Gastrocnemius medialis (tissue), 4 donors: Measurements from ENCODE around the gene RUNDC3A. TPM values are rescaled to one million over a fixed set of nuclear protein-coding genes. Genes with fewer than 3 reads are reported as not detected.

Experiments
- ATAC-seq, 2 donors: fragments of 150-250 bp; one replicate each; pipeline ENCODE4 v1.9.1; 2016
- DNase-seq, 2 donors: peaks; one replicate each; pipeline ENCODE4 v3.0.0-alpha.2; 2019
- H3K27ac ChIP-seq, 4 donors: fragments of 200-600 bp; sonication (generic); 1 replicate in 1 of 4; 2 replicates in 3 of 4; pipeline ENCODE4 v1.5.1; 2016 to 2018; ENCODE audit warnings: mild to moderate bottlenecking in 2 of 4, moderate library complexity in 1 of 4
- H3K27me3 ChIP-seq, 3 donors: fragments of 200-600 bp; sonication (generic) in 2 of 3; 1 replicate in 1 of 3; 2 replicates in 2 of 3; pipeline versions ENCODE4 v1.5.1 to v1.6.0; 2016 to 2019; ENCODE audit warnings: mild to moderate bottlenecking in 1 of 3, moderate library complexity in 1 of 3
- H3K36me3 ChIP-seq, 2 donors: fragments of 200-600 bp; sonication (generic) in 1 of 2; one replicate each; pipeline ENCODE4 v1.5.1; 2017 to 2018
- H3K4me1 ChIP-seq, 2 donors: fragments of 200-600 bp; sonication (generic) in 1 of 2; one replicate each; pipeline ENCODE4 v1.5.1; 2016 to 2017; ENCODE audit warnings: mild to moderate bottlenecking in 2 of 2
- H3K4me3 ChIP-seq, 4 donors: fragments of 200-600 bp; sonication (generic) in 3 of 4; 1 replicate in 1 of 4; 2 replicates in 3 of 4; pipeline ENCODE4 v1.5.1; 2016 to 2019; ENCODE audit warnings: mild to moderate bottlenecking in 2 of 4
- H3K9me3 ChIP-seq, 3 donors: fragments of 200-600 bp; sonication (generic) in 2 of 3; 1 replicate in 1 of 3; 2 replicates in 2 of 3; pipeline ENCODE4 v1.5.1; 2016 to 2019
- CTCF ChIP-seq, 5 experiments: fragments of 450-650 bp in 3 of 5; fragments of 200-600 bp in 2 of 5; sonication (generic) in 2 of 5; IDR thresholded peaks in 4 of 5; conservative IDR thresholded peaks in 1 of 5; 1 replicate in 4 of 5; 2 replicates in 1 of 5; pipeline ENCODE4 v1.5.1; 2016 to 2019; ENCODE audit warnings: antibody characterized with exemption in 5 of 5, mild to moderate bottlenecking in 3 of 5, moderate library complexity in 3 of 5
- POLR2A ChIP-seq, 2 donors: fragments of 450-650 bp; IDR thresholded peaks; one replicate each; pipeline ENCODE4 v1.6.1; 2017; ENCODE audit warnings: antibody characterized with exemption in 2 of 2, mild to moderate bottlenecking in 2 of 2, moderate library complexity in 2 of 2
- in situ Hi-C, 4 donors: fragments of 200-750 bp; cut with MboI; loops; one replicate each; pipeline versions ENCODE4 v1.15.0 to v1.8.0; 2017; ENCODE audit warnings: low sequenced_read_pairs in 4 of 4
- intact Hi-C: fragments of 100-400 bp; cut with DNase I; formaldehyde crosslinking; loops from one replicate; pipeline ENCODE4 v1.15.1; 2023; ENCODE audit warnings: low total_unique reads
- total RNA-seq, 4 donors: library from RNA; depleted of rRNA; stranded (reverse); fragments of >200 nt; gene quantifications; one replicate each; pipeline versions ENCODE4 v1.1.0 to v1.2.3, GENCODE V29; 2016

The RUNDC3A gene
- total RNA-seq, 4 donors from 2014 or later = not detected

- in situ Hi-C loops = no loop called here
- H3K9me3 ChIP-seq = no peaks in the 10 kb centered on the region
Observed at GRCh38 chr17:44293509-44294226, 14.7 kb upstream of the RUNDC3A start.

GRCh38 chr17:44297975-44298374 is 10.4 kb upstream of the RUNDC3A start:
- H3K27ac ChIP-seq = no peak overlapping the region
- no peaks in the 10 kb centered on the region for H3K36me3 ChIP-seq
- TF ChIP-seq POLR2A (IDR thresholded peaks at IDR 0.05) (no peak), CTCF (IDR thresholded peaks at IDR 0.05 in 4 of 5, conservative IDR thresholded peaks at IDR 0.05 in 1 of 5) (no peak)
- in situ Hi-C loops = no loop called here
- no peaks in the 10 kb centered on the region for H3K9me3 ChIP-seq
- intact Hi-C loops = loop anchor here (2.0 kb wide), 1 partner anchor 45 kb away; no protein-coding TSS in a partner anchor
- peaks cover 0 to 3% (median 0%) of the 10 kb centered on the region in 3 donors for H3K27me3 ChIP-seq
- DNase-seq (no peak), ATAC-seq (no peak)
- no peaks in the 10 kb centered on the region for H3K4me1 ChIP-seq
- H3K4me3 ChIP-seq = no peak overlapping the region

More at GRCh38 chr17:44293509-44294226, 14.7 kb upstream of the RUNDC3A start:
- TF ChIP-seq POLR2A (IDR thresholded peaks at IDR 0.05) = no peak
- no peak for TF ChIP-seq CTCF (IDR thresholded peaks at IDR 0.05 in 4 of 5, conservative IDR thresholded peaks at IDR 0.05 in 1 of 5)
- Histone ChIP-seq H3K27me3 (no peaks in the 10 kb centered on the region), H3K4me3 (no peak overlapping the region), H3K27ac (no peak overlapping the region), H3K36me3 (no peaks in the 10 kb centered on the region), H3K4me1 (no peaks in the 10 kb centered on the region)
- DNase-seq (no peak), ATAC-seq (no peak)
- intact Hi-C loops = no loop called here

- no peak overlapping the region for H3K27ac ChIP-seq
- H3K9me3 ChIP-seq = no peaks in the 10 kb centered on the region
- peaks cover 7 to 18% of the 10 kb centered on the region in 2 donors for H3K4me1 ChIP-seq
- in situ Hi-C loops (no loop called here), intact Hi-C loops (no loop called here)
- H3K36me3 ChIP-seq = no peaks in the 10 kb centered on the region
- no peak for TF ChIP-seq CTCF (IDR thresholded peaks at IDR 0.05 in 4 of 5, conservative IDR thresholded peaks at IDR 0.05 in 1 of 5)
- TF ChIP-seq POLR2A (IDR thresholded peaks at IDR 0.05) = no peak
- H3K4me3 ChIP-seq = no peak overlapping the region
- DNase-seq (no peak), ATAC-seq (no peak)
- peaks cover 16 to 27% (median 24%) of the 10 kb centered on the region in 3 donors for H3K27me3 ChIP-seq
Observed at GRCh38 chr17:44304651-44305050, 3.8 kb upstream of the RUNDC3A start.

GRCh38 chr17:44307387-44308186 is 814 bp upstream of the RUNDC3A start:
- TF ChIP-seq CTCF (IDR thresholded peaks at IDR 0.05 in 4 of 5, conservative IDR thresholded peaks at IDR 0.05 in 1 of 5) (no peak), POLR2A (IDR thresholded peaks at IDR 0.05) (no peak)
- intact Hi-C loops = no loop called here

More at GRCh38 chr17:44307387-44308186, 814 bp upstream of the RUNDC3A start:
- Histone ChIP-seq H3K4me3 (peak overlapping the region; percentile 37 to 56 (median 50)), H3K27me3 (peaks cover 16 to 27% (median 24%) of the 10 kb centered on the region in 3 donors), H3K9me3 (no peaks in the 10 kb centered on the region), H3K4me1 (peaks cover 7 to 18% of the 10 kb centered on the region in 2 donors), H3K36me3 (no peaks in the 10 kb centered on the region), H3K27ac (no peak overlapping the region)
- no peak for DNase-seq
- in situ Hi-C loops = no loop called here
- peak; percentile 9 to 32 for ATAC-seq
